PC-9 (cell line): ENCODE data around the gene NF2. TPM values are rescaled to one million over a fixed set of nuclear protein-coding genes. Genes with fewer than 3 reads are reported as not detected.
"Not testable (repeated sequence)": the region's sequence is repeated elsewhere in the genome, so short reads cannot be mapped to it uniquely, and the experiment has no call there.

Experiments used
- BruUV-seq: library from RNA; stranded (reverse); fragments of 400-500 nt; replicated peaks from 2 replicates; lab custom pipeline; 2021; lab: Mats Ljungman, UMichigan
- CTCF ChIA-PET: fragments of 300-600 bp; sonication (Branson Sonifier 250); formaldehyde crosslinking; loops from one replicate; lab custom pipeline; 2022; ENCODE audit warnings: antibody characterized with exemption; lab: Charles Lee
- POLR2A ChIA-PET: fragments of 300-600 bp; sonication (Branson Sonifier 250); formaldehyde crosslinking; loops from one replicate; lab custom pipeline; 2022; ENCODE audit warnings: antibody characterized with exemption; ENCODE audit not compliant: unreplicated experiment; lab: Charles Lee
- DNase-seq, 2 experiments: peaks; one replicate each; pipeline versions ENCODE4 v3.0.0 to v3.0.0-alpha.2; 2015 to 2022; ENCODE audit warnings: mixed read lengths in 1 of 2
- H2AFZ ChIP-seq: fragments of 200-600 bp; sonication (generic); 2 replicates; pipeline ENCODE4 v1.8.1; 2017; ENCODE audit warnings: antibody characterized with exemption
- H3F3A ChIP-seq: fragments of 200-600 bp; sonication (generic); 2 replicates; pipeline ENCODE4 v1.8.1; 2017; ENCODE audit warnings: antibody characterized with exemption, mild to moderate bottlenecking, low read depth; ENCODE audit not compliant: insufficient read depth
- H3K27ac ChIP-seq: fragments of 200-600 bp; sonication (generic); 2 replicates; pipeline ENCODE4 v1.6.1; 2016; ENCODE audit warnings: mixed run types
- H3K27me3 ChIP-seq: fragments of 200-600 bp; sonication (generic); 2 replicates; pipeline ENCODE4 v1.6.1; 2016; ENCODE audit warnings: low read depth, mixed run types; ENCODE audit not compliant: insufficient read depth
- H3K36me3 ChIP-seq: fragments of 200-600 bp; sonication (generic); 2 replicates; pipeline ENCODE4 v1.6.1; 2016; ENCODE audit warnings: low read depth, mixed run types
- H3K4me1 ChIP-seq: fragments of 200-600 bp; sonication (generic); replicated peaks from 2 replicates; pipeline ENCODE4 v1.6.1; 2016; ENCODE audit warnings: mixed run types; ENCODE audit not compliant: insufficient read depth
- H3K4me2 ChIP-seq: fragments of 200-600 bp; sonication (generic); 2 replicates; pipeline ENCODE4 v1.6.1; 2017; ENCODE audit warnings: mixed run types
- H3K4me3 ChIP-seq: fragments of 200-600 bp; sonication (generic); 2 replicates; pipeline ENCODE4 v1.6.1; 2016; ENCODE audit warnings: mixed run types
- H3K79me2 ChIP-seq: fragments of 200-600 bp; sonication (generic); 2 replicates; pipeline ENCODE4 v1.6.1; 2017; ENCODE audit warnings: low read depth, mixed run types
- H3K9me2 ChIP-seq: fragments of 200-600 bp; sonication (generic); 2 replicates; pipeline ENCODE4 v1.8.1; 2017; ENCODE audit warnings: mild to moderate bottlenecking; ENCODE audit not compliant: insufficient read depth
- H3K9me3 ChIP-seq: fragments of 200-600 bp; sonication (generic); 2 replicates; pipeline ENCODE4 v1.8.1; 2016; ENCODE audit warnings: low read depth; ENCODE audit not compliant: insufficient read depth
- H4K20me1 ChIP-seq: fragments of 200-600 bp; sonication (generic); 2 replicates; pipeline ENCODE4 v1.8.1; 2017; ENCODE audit not compliant: insufficient read depth
- EZH2 ChIP-seq: fragments of 200-600 bp; sonication (generic); IDR thresholded peaks from 2 replicates; pipeline ENCODE4 v1.8.0; 2017; ENCODE audit warnings: antibody characterized with exemption, low read depth
- intact Hi-C: fragments of 100-400 bp; cut with micrococcal nuclease; formaldehyde crosslinking; loops from one replicate; pipeline ENCODE4 v1.10.0; 2022; ENCODE audit not compliant: unreplicated experiment
- total RNA-seq: library from RNA; stranded (reverse); gene quantifications from 2 replicates; pipeline ENCODE4 v1.2.3, GENCODE V29; 2021
- TF ChIP-seq, protein P1 (sequence below): fragments of 200-600 bp; sonication (generic); conservative IDR thresholded peaks from 2 replicates; pipeline ENCODE4 v1.6.1; 2017; ENCODE audit warnings: mixed run types, antibody characterized with exemption, mild to moderate bottlenecking, moderate library complexity

Gene NF2
- total RNA-seq, 1 experiment from 2014 or later = 73.2 TPM

DNA sequence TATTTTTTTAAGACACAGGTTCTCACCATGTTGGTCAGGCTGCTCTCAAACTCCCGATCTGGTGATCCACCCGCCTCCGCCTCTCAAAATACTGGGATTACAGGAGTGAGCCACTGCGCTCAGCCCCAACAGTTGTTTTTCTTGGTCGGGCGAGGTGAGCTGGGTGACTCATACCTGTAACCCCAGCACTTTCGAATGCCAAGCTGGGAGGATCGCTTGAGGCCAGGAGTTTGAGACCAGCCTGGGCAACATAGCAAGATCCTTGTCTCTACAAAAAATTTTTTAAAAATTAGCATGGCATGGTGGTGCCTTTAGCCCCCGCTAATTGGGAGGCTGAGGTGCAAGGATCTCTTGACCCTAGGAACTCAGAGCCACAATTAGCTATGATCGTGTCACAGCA, 7.0 kb upstream of the NF2 start:
- Histone ChIP-seq H3K4me1 (peaks cover 7% of the 10 kb centered on the region), H3K9me2 (no peaks in the 10 kb centered on the region), H2AFZ (no peak overlapping the region), H3F3A (peaks cover 13% of the 10 kb centered on the region; the same call in 1 of the 2 replicates), H3K27ac (no peak overlapping the region), H3K36me3 (no peaks in the 10 kb centered on the region), H3K4me3 (no peak overlapping the region), H3K27me3 (no peaks in the 10 kb centered on the region), H4K20me1 (no peaks in the 10 kb centered on the region), H3K4me2 (no peak overlapping the region), H3K79me2 (no peaks in the 10 kb centered on the region), H3K9me3 (no peaks in the 10 kb centered on the region)
- intact Hi-C loops = no loop called here
- no TSS peak for BruUV-seq
- no peak for DNase-seq
- TF ChIP-seq, protein P1, sequence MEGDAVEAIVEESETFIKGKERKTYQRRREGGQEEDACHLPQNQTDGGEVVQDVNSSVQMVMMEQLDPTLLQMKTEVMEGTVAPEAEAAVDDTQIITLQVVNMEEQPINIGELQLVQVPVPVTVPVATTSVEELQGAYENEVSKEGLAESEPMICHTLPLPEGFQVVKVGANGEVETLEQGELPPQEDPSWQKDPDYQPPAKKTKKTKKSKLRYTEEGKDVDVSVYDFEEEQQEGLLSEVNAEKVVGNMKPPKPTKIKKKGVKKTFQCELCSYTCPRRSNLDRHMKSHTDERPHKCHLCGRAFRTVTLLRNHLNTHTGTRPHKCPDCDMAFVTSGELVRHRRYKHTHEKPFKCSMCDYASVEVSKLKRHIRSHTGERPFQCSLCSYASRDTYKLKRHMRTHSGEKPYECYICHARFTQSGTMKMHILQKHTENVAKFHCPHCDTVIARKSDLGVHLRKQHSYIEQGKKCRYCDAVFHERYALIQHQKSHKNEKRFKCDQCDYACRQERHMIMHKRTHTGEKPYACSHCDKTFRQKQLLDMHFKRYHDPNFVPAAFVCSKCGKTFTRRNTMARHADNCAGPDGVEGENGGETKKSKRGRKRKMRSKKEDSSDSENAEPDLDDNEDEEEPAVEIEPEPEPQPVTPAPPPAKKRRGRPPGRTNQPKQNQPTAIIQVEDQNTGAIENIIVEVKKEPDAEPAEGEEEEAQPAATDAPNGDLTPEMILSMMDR = no peak
- TF ChIP-seq EZH2 = no peak
- POLR2A ChIA-PET = no interaction called here
- CTCF ChIA-PET = no interaction called here

DNA sequence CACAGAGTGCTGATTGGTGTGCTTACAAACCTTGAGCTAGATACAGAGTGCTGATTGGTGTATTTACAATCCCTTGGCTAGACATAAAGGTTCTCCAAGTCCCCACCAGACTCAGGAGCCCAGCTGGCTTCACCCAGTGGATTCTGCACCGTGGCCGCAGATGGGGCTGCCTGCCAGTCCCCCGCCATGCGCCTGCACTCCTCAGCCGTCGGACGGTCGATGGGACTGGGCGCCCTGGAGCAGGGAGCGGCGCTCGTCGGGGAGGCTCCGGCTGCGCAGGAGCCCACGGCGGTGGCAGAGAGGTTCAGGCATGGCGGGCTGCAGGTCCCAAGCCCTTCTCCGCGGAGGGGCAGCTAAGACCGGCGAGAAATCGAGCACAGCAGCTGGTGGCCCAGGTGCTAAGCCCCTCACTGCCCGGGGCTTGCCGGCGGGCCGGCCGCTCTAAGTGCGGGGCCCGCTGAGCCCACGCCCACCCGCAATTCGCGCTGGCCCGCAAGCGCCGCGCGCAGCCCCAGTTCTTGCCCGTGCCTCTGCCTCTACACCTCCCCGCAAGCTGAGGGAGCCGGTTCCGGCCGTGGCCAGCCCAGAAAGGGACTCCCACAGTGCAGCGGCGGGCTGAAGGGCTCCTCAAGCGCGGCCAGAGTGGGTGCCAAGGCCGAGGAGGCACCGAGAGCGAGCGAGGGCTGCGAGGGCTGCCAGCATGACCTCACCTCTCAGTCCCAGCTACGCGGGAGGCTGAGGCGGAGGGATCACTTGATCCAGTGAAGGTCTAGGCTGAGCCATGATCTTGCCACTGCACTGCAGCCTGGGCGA, 5.4 kb upstream of the NF2 start:
- POLR2A ChIA-PET, H2AFZ ChIP-seq, BruUV-seq, intact Hi-C loops, DNase-seq, H3K9me2 ChIP-seq, H3K27ac ChIP-seq, H3K36me3 ChIP-seq, H3K9me3 ChIP-seq, H4K20me1 ChIP-seq, H3K4me2 ChIP-seq, H3K4me3 ChIP-seq, H3K79me2 ChIP-seq, H3K27me3 ChIP-seq: not testable (repeated sequence)
- peaks cover 22% of the 10 kb centered on the region for H3K4me1 ChIP-seq
- CTCF ChIA-PET = interaction anchor here (0.5 to 0.6 kb wide), 2 partner anchors 17 to 77 kb away, joined by 4 to 6 read pairs; no protein-coding TSS in a partner anchor
- peaks cover 21% of the 10 kb centered on the region; the same call in 1 of the 2 replicates for H3F3A ChIP-seq

DNA sequence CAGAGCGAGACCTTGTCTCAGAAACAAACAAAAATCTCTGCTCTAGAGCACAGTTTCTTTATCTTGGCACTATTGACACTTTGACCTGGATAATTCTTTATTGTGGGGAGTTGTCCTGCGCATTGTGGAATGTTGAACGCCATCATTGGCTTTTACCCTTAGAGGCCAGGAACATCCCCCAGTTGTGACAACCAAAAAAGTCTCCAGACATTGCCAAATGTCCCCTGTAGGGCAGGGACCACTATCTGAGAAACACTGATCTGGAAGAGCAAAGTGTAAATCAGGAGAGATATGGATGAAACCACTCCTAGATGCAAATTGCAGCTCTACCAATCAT, 4.8 kb upstream of the NF2 start:
- H3K4me3 ChIP-seq = no peak overlapping the region
- no peak overlapping the region for H3K27ac ChIP-seq
- H3K9me2 ChIP-seq = no peaks in the 10 kb centered on the region
- no peak for DNase-seq
- no peak overlapping the region for H3K4me2 ChIP-seq
- peaks cover 21% of the 10 kb centered on the region; the same call in 1 of the 2 replicates for H3F3A ChIP-seq
- intact Hi-C loops = no loop called here
- H2AFZ ChIP-seq = no peak overlapping the region
- H3K9me3 ChIP-seq = no peaks in the 10 kb centered on the region
- no TSS peak for BruUV-seq
- peaks cover 1% of the 10 kb centered on the region for H3K79me2 ChIP-seq
- H3K4me1 ChIP-seq = peaks cover 22% of the 10 kb centered on the region
- ChIA-PET CTCF (no interaction called here), POLR2A (no interaction called here)
- no peaks in the 10 kb centered on the region for H3K36me3 ChIP-seq
- TF ChIP-seq EZH2 = no peak
- TF ChIP-seq, protein P1 = no peak
- H3K27me3 ChIP-seq = no peaks in the 10 kb centered on the region
- no peaks in the 10 kb centered on the region for H4K20me1 ChIP-seq
